Caco-2 (cell line): ENCODE data around the gene HUWE1. TPM values are rescaled to one million over a fixed set of nuclear protein-coding genes. Genes with fewer than 3 reads are reported as not detected.

ENCODE experiments used
- BruUV-seq: library from RNA; stranded (reverse); fragments of 400-500 nt; replicated peaks from 2 replicates; lab custom pipeline; 2021; lab: Mats Ljungman, UMichigan
- CTCF ChIA-PET: fragments of 300-600 bp; sonication (Branson Sonifier 250); formaldehyde crosslinking; loops from one replicate; lab custom pipeline; 2022; ENCODE audit warnings: antibody characterized with exemption; lab: Charles Lee
- POLR2A ChIA-PET: fragments of 300-600 bp; sonication (Branson Sonifier 250); formaldehyde crosslinking; loops from one replicate; lab custom pipeline; 2022; ENCODE audit warnings: antibody characterized with exemption; lab: Charles Lee
- DNase-seq, 2 experiments: peaks; one replicate each; pipeline versions ENCODE4 v3.0.0 to v3.0.0-alpha.2; 2020 to 2022
- H3K27me3 ChIP-seq: replicated peaks from 2 replicates; pipeline ENCODE4 v1.6.0; 2011; ENCODE audit warnings: low read length; ENCODE audit not compliant: control insufficient read depth, insufficient read depth
- H3K36me3 ChIP-seq: 2 replicates; pipeline ENCODE4 v1.5.1; 2011; ENCODE audit warnings: low read length; ENCODE audit not compliant: control insufficient read depth, insufficient read depth
- H3K4me1 ChIP-seq: fragments of 250-450 bp; sonication (Bioruptor Pico); 2 replicates; pipeline ENCODE4 v1.5.1; 2020; ENCODE audit warnings: mild to moderate bottlenecking
- H3K4me3 ChIP-seq: 2 replicates; pipeline ENCODE4 v1.5.1; 2011; ENCODE audit warnings: low read depth, mild to moderate bottlenecking, control low read depth, low read length
- H3K9me3 ChIP-seq: fragments of 250-450 bp; sonication (Bioruptor Pico); 2 replicates; pipeline ENCODE4 v1.5.1; 2020; ENCODE audit warnings: mild to moderate bottlenecking, moderate library complexity
- H3K27ac Mint-ChIP-seq: one replicate; pipeline ENCODE4 v1.8.0; 2022; ENCODE audit warnings: mixed read lengths; ENCODE audit not compliant: unreplicated experiment
- H3K27me3 Mint-ChIP-seq: one replicate; pipeline ENCODE4 v1.8.0; 2022; ENCODE audit warnings: mixed read lengths; ENCODE audit not compliant: insufficient read depth, unreplicated experiment
- H3K36me3 Mint-ChIP-seq: one replicate; pipeline ENCODE4 v1.8.0; 2022; ENCODE audit warnings: mild to moderate bottlenecking, mixed read lengths; ENCODE audit not compliant: insufficient read depth, unreplicated experiment
- H3K4me1 Mint-ChIP-seq: one replicate; pipeline ENCODE4 v1.8.0; 2022; ENCODE audit warnings: low read depth, mixed read lengths; ENCODE audit not compliant: unreplicated experiment
- H3K4me3 Mint-ChIP-seq: one replicate; pipeline ENCODE4 v1.8.0; 2022; ENCODE audit warnings: mild to moderate bottlenecking, moderate library complexity, mixed read lengths; ENCODE audit not compliant: unreplicated experiment
- H3K9me3 Mint-ChIP-seq: one replicate; pipeline ENCODE4 v1.8.0; 2022; ENCODE audit warnings: mixed read lengths; ENCODE audit not compliant: unreplicated experiment
- CTCF ChIP-seq, 2 experiments: fragments of 200-600 bp in 1 of 2; IDR thresholded peaks; 1 replicate in 1 of 2; 2 replicates in 1 of 2; pipeline versions ENCODE4 v1.5.1 to v1.8.0; 2011 to 2022; ENCODE audit warnings: antibody characterized with exemption in 1 of 2, control low read depth in 1 of 2, inconsistent platforms in 1 of 2, low read depth in 1 of 2, low read length in 1 of 2, mild to moderate bottlenecking in 1 of 2, moderate library complexity in 1 of 2; ENCODE audit not compliant: insufficient read depth in 1 of 2, severe bottlenecking in 1 of 2, unreplicated experiment in 1 of 2
- intact Hi-C: fragments of 100-400 bp; cut with micrococcal nuclease; formaldehyde crosslinking; loops from one replicate; pipeline ENCODE4 v1.10.0; 2022; ENCODE audit not compliant: unreplicated experiment
- total RNA-seq: library from RNA; stranded (reverse); gene quantifications from 2 replicates; pipeline ENCODE4 v1.2.3, GENCODE V29; 2022

HUWE1 gene
- total RNA-seq, 1 experiment from 2014 or later = 222 TPM

GRCh38 chrX:53630261-53630660 lies 56.3 kb downstream of the HUWE1 start:
- Mint-ChIP-seq H3K4me3 (no peak overlapping the region), H3K4me1 (no peaks in the 10 kb centered on the region), H3K27me3 (no peaks in the 10 kb centered on the region), H3K9me3 (no peaks in the 10 kb centered on the region), H3K36me3 (peaks cover 70% of the 10 kb centered on the region), H3K27ac (no peak overlapping the region)
- no peaks in the 10 kb centered on the region for H3K36me3 ChIP-seq
- H3K4me3 ChIP-seq = no peak overlapping the region
- peaks cover 4% of the 10 kb centered on the region; the same call in 1 of the 2 replicates for H3K4me1 ChIP-seq
- ChIA-PET POLR2A (no interaction called here), CTCF (interaction anchor here (0.6 kb wide), 1 partner anchor 47 kb away, joined by 3 read pairs; no protein-coding TSS in a partner anchor)
- H3K27me3 ChIP-seq = no peaks in the 10 kb centered on the region
- no TSS peak for BruUV-seq
- H3K9me3 ChIP-seq = no peaks in the 10 kb centered on the region
- TF ChIP-seq CTCF (IDR thresholded peaks at IDR 0.05; ENCODE audit: insufficient read depth in 1 of 2, low read depth in 1 of 2, low read length in 1 of 2, severe bottlenecking in 1 of 2, unreplicated experiment in 1 of 2) = no peak
- intact Hi-C loops = no loop called here
- no peak for DNase-seq

GRCh38 chrX:53622431-53622830 lies 64.1 kb downstream of the HUWE1 start:
- TF ChIP-seq CTCF (IDR thresholded peaks at IDR 0.05; ENCODE audit: insufficient read depth in 1 of 2, low read depth in 1 of 2, low read length in 1 of 2, severe bottlenecking in 1 of 2, unreplicated experiment in 1 of 2) = no peak
- Mint-ChIP-seq H3K4me1 (no peaks in the 10 kb centered on the region), H3K9me3 (no peaks in the 10 kb centered on the region), H3K36me3 (peaks cover 76% of the 10 kb centered on the region), H3K27me3 (no peaks in the 10 kb centered on the region), H3K27ac (no peak overlapping the region), H3K4me3 (no peak overlapping the region)
- intact Hi-C loops = no loop called here
- Histone ChIP-seq H3K36me3 (no peaks in the 10 kb centered on the region; the same call in 1 of the 2 replicates), H3K27me3 (no peaks in the 10 kb centered on the region), H3K4me1 (no peaks in the 10 kb centered on the region), H3K9me3 (no peaks in the 10 kb centered on the region), H3K4me3 (no peak overlapping the region)
- BruUV-seq = no TSS peak
- ChIA-PET CTCF (no interaction called here), POLR2A (no interaction called here)
- DNase-seq = no peak

- POLR2A ChIA-PET = no interaction called here
- H3K9me3 ChIP-seq = no peaks in the 10 kb centered on the region
- BruUV-seq = no TSS peak
- H3K36me3 Mint-ChIP-seq = peaks cover 78% of the 10 kb centered on the region
- H3K4me3 ChIP-seq = no peak overlapping the region
- DNase-seq = no peak
- no peaks in the 10 kb centered on the region for H3K4me1 Mint-ChIP-seq
- H3K4me3 Mint-ChIP-seq = no peak overlapping the region
- no peaks in the 10 kb centered on the region for H3K4me1 ChIP-seq
- H3K27me3 Mint-ChIP-seq = no peaks in the 10 kb centered on the region
- no peak overlapping the region for H3K27ac Mint-ChIP-seq
- CTCF ChIA-PET = no interaction called here
- intact Hi-C loops = no loop called here
- no peaks in the 10 kb centered on the region for H3K9me3 Mint-ChIP-seq
- no peaks in the 10 kb centered on the region; the same call in 1 of the 2 replicates for H3K36me3 ChIP-seq
- H3K27me3 ChIP-seq = no peaks in the 10 kb centered on the region
- TF ChIP-seq CTCF (IDR thresholded peaks at IDR 0.05; ENCODE audit: insufficient read depth in 1 of 2, low read depth in 1 of 2, low read length in 1 of 2, severe bottlenecking in 1 of 2, unreplicated experiment in 1 of 2) = no peak
Observed at GRCh38 chrX:53621418-53621986, 65.0 kb downstream of the HUWE1 start.
